Progenitor cell of endocrine pancreas (in vitro differentiated cells): ENCODE measurements around the gene GFRA4. TPM values are rescaled to one million over a fixed set of nuclear protein-coding genes. Genes with fewer than 3 reads are reported as not detected.

ENCODE experiments used
- DNase-seq: peaks from one replicate; pipeline ENCODE4 v3.0.0; 2021; ENCODE audit warnings: low spot score; ENCODE audit not compliant: unreplicated experiment
- H3K27ac Mint-ChIP-seq: 2 replicates; pipeline ENCODE4 v1.8.0; 2021; ENCODE audit warnings: mild to moderate bottlenecking, moderate library complexity, mixed read lengths
- H3K27me3 Mint-ChIP-seq: 2 replicates; pipeline ENCODE4 v1.8.0; 2021; ENCODE audit warnings: mixed read lengths
- H3K36me3 Mint-ChIP-seq: 2 replicates; pipeline ENCODE4 v1.8.0; 2022; ENCODE audit warnings: mixed read lengths; ENCODE audit not compliant: insufficient read depth
- H3K4me1 Mint-ChIP-seq: 2 replicates; pipeline ENCODE4 v1.8.0; 2021; ENCODE audit warnings: low read depth, mixed read lengths
- H3K4me3 Mint-ChIP-seq: 2 replicates; pipeline ENCODE4 v1.8.0; 2021; ENCODE audit warnings: low read depth, mild to moderate bottlenecking, moderate library complexity, mixed read lengths
- H3K9me3 Mint-ChIP-seq: 2 replicates; pipeline ENCODE4 v1.8.0; 2021; ENCODE audit warnings: low read depth, mixed read lengths
- CTCF ChIP-seq: fragments of 200-600 bp; sonication (generic); IDR thresholded peaks from one replicate; pipeline ENCODE4 v1.5.0; 2021; ENCODE audit warnings: antibody characterized with exemption, mild to moderate bottlenecking; ENCODE audit not compliant: unreplicated experiment
- total RNA-seq: library from RNA; stranded (reverse); gene quantifications from 2 replicates; pipeline ENCODE4 v1.2.1, GENCODE V29; 2021

Gene GFRA4
- total RNA-seq, 1 donor from 2014 or later: not detected

DNA sequence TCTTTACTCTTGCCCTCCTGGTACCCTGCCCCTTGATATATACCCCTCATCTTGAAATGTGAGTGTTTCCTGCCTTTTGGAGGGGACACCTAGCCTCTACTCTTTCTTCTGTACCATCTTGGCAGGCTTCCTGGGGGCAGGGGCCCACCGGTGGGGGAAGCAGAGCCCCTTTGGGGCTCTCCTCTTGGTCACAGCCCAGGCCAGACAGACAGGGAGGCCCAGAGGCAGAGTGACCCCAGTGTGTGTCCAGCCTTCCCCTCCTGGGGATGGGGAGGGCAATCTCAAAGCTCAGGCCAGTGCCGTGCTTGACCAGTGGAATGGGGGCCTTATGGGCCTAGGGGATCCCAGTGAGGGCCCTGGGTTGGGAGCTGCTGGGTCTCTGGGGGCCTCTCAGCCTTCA lies 15.0 kb upstream of the GFRA4 start:
- Mint-ChIP-seq H3K27me3 (peaks cover 72% of the 10 kb centered on the region), H3K27ac (no peak overlapping the region)

GRCh38 chr20:3677733-3678132 lies 14.5 kb upstream of the GFRA4 start:
- H3K4me1 Mint-ChIP-seq: peaks cover 5% of the 10 kb centered on the region

More for the DNA sequence above, 15.0 kb upstream of the GFRA4 start:
- no peak for TF ChIP-seq CTCF
- Mint-ChIP-seq H3K4me3 (no peak overlapping the region), H3K9me3 (no peaks in the 10 kb centered on the region), H3K36me3 (no peaks in the 10 kb centered on the region), H3K4me1 (peaks cover 5% of the 10 kb centered on the region)
- DNase-seq: no peak

GRCh38 chr20:3674995-3675900 lies 12.0 kb upstream of the GFRA4 start:
- Mint-ChIP-seq H3K27me3 (peaks cover 71% of the 10 kb centered on the region), H3K36me3 (no peaks in the 10 kb centered on the region), H3K27ac (no peak overlapping the region), H3K4me1 (peaks cover 1% of the 10 kb centered on the region), H3K4me3 (no peak overlapping the region), H3K9me3 (no peaks in the 10 kb centered on the region)
- TF ChIP-seq CTCF: no peak
- DNase-seq: no peak

More at GRCh38 chr20:3677733-3678132, 14.5 kb upstream of the GFRA4 start:
- peaks cover 72% of the 10 kb centered on the region for H3K27me3 Mint-ChIP-seq
- H3K36me3 Mint-ChIP-seq: no peaks in the 10 kb centered on the region
- no peak for DNase-seq
- no peak for TF ChIP-seq CTCF
- H3K4me3 Mint-ChIP-seq: no peak overlapping the region
- no peak overlapping the region for H3K27ac Mint-ChIP-seq
- no peaks in the 10 kb centered on the region for H3K9me3 Mint-ChIP-seq

GRCh38 chr20:3674447-3674846 lies 11.2 kb upstream of the GFRA4 start:
- Mint-ChIP-seq H3K36me3 (no peaks in the 10 kb centered on the region), H3K27ac (peak overlapping the region; percentile 45), H3K27me3 (peaks cover 72% of the 10 kb centered on the region), H3K4me3 (no peak overlapping the region), H3K4me1 (peaks cover 1% of the 10 kb centered on the region), H3K9me3 (no peaks in the 10 kb centered on the region)
- DNase-seq: no peak
- no peak for TF ChIP-seq CTCF

DNA sequence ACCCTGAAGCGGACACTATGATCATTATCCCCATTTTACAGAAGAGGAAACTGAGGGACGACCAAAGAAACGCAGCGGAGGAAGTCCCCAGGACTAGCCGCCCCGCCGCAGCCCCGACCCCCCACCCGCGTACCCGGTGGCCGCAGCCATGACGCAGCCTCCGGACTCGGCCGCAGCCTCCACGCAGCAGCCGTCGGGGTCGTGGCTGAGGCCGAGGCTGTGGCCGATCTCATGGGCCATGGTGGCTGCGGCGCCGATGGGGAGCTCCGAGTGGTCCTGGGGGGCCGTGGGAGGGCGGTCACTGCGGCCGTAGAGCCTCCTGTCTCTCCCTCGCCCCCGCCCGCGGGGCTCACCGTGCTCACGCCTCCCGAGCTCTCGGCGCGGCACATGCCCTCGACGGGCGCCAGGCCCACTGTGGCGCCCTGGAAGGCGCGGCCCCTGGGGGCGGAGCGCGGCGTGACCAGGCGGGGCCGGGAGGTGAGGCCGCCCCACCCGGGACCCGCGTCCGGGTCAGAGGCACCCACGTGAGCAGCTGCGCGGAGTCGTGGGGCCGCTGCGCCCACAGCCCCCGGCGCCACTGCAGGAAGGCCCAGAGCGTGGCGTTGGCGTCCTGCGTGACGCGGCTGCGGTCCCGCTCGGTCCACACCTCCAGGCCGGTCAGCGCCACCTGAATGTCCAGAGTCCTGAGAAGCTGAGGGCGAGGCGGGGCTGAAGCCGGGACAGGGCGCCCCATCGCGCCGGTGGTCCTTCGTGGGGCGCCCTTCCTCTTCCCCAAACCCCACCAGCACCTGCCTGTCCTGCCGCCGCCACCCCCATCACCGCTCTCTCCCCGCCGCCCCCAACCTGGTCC lies 10.2 kb upstream of the GFRA4 start:
- no peaks in the 10 kb centered on the region for H3K36me3 Mint-ChIP-seq
- H3K4me3 Mint-ChIP-seq: no peak overlapping the region
- no peak overlapping the region for H3K27ac Mint-ChIP-seq
- no peaks in the 10 kb centered on the region for H3K9me3 Mint-ChIP-seq
- TF ChIP-seq CTCF: no peak
- peaks cover 1% of the 10 kb centered on the region for H3K4me1 Mint-ChIP-seq
- H3K27me3 Mint-ChIP-seq: peaks cover 66% of the 10 kb centered on the region
- no peak for DNase-seq
